WTC11 (cell line): ENCODE results near the gene PIK3C3. TPM values are rescaled to one million over a fixed set of nuclear protein-coding genes. Genes with fewer than 3 reads are reported as not detected.

Experiments used
- ATAC-seq: fragments of 200-7000 bp; cut with Tn5 transposase; 2 replicates; pipeline ENCODE4 v1.10.0; 2021; ENCODE audit warnings: mild to moderate bottlenecking, moderate library complexity
- CTCF ChIA-PET: fragments of 300-600 bp; sonication (Branson Sonifier 250); formaldehyde crosslinking; loops from one replicate; lab custom pipeline; 2021; ENCODE audit warnings: antibody characterized with exemption; lab: Charles Lee
- POLR2A ChIA-PET: fragments of 350-600 bp; sonication (Branson Sonifier 250); formaldehyde crosslinking; loops from one replicate; lab custom pipeline; 2021; ENCODE audit warnings: antibody characterized with exemption; lab: Charles Lee
- DNase-seq: peaks from one replicate; pipeline ENCODE4 v3.0.0; 2021; ENCODE audit warnings: low spot score
- H3K27ac Mint-ChIP-seq: 2 replicates; pipeline ENCODE4 v1.8.0; 2021; ENCODE audit warnings: mixed read lengths
- H3K27me3 Mint-ChIP-seq: 2 replicates; pipeline ENCODE4 v1.8.0; 2021; ENCODE audit warnings: low read depth, mild to moderate bottlenecking, moderate library complexity, mixed read lengths
- H3K36me3 Mint-ChIP-seq: 2 replicates; pipeline ENCODE4 v1.8.0; 2021; ENCODE audit warnings: mixed read lengths
- H3K4me1 Mint-ChIP-seq: 2 replicates; pipeline ENCODE4 v1.8.0; 2022; ENCODE audit warnings: mixed read lengths
- H3K4me3 Mint-ChIP-seq: 2 replicates; pipeline ENCODE4 v1.8.0; 2021; ENCODE audit warnings: mild to moderate bottlenecking, moderate library complexity, mixed read lengths
- H3K9me3 Mint-ChIP-seq: 2 replicates; pipeline ENCODE4 v1.8.0; 2021; ENCODE audit warnings: mixed read lengths
- ELF4 ChIP-seq: sonication (generic); formaldehyde crosslinking; IDR thresholded peaks from 2 replicates; pipeline ENCODE4 v1.8.1; 2022; ENCODE audit warnings: low read depth, mild to moderate bottlenecking, moderate library complexity, missing genetic modification reagents
- JAZF1 ChIP-seq: fragments of 250-450 bp; sonication (Bioruptor Pico); IDR thresholded peaks from 2 replicates; pipeline ENCODE4 v1.9.0; 2021; ENCODE audit warnings: moderate library complexity, mild to moderate bottlenecking, inconsistent platforms
- MXD4 ChIP-seq: fragments of 250-450 bp; sonication (Bioruptor Pico); IDR thresholded peaks from 2 replicates; pipeline ENCODE4 v1.8.0; 2021; ENCODE audit warnings: mild to moderate bottlenecking, moderate library complexity, borderline replicate concordance
- MYBL2 ChIP-seq: sonication (generic); formaldehyde crosslinking; IDR thresholded peaks from 2 replicates; pipeline ENCODE4 v1.8.1; 2023; ENCODE audit warnings: mild to moderate bottlenecking, moderate library complexity, missing genetic modification reagents
- OVOL2 ChIP-seq: fragments of 250-450 bp; sonication (Bioruptor Pico); IDR thresholded peaks from 2 replicates; pipeline ENCODE4 v1.9.0; 2021; ENCODE audit warnings: mild to moderate bottlenecking, borderline replicate concordance
- ZNF121 ChIP-seq: sonication (generic); formaldehyde crosslinking; IDR thresholded peaks from 2 replicates; pipeline ENCODE4 v1.8.0; 2023; ENCODE audit warnings: missing genetic modification reagents
- ZNF219 ChIP-seq: sonication (generic); formaldehyde crosslinking; IDR thresholded peaks from 2 replicates; pipeline ENCODE4 v1.8.0; 2023; ENCODE audit warnings: missing genetic modification reagents, mild to moderate bottlenecking, borderline replicate concordance
- ZNF396 ChIP-seq: fragments of 250-450 bp; sonication (Bioruptor Pico); IDR thresholded peaks from 2 replicates; pipeline ENCODE4 v1.8.0; 2021; ENCODE audit warnings: mild to moderate bottlenecking, moderate library complexity, borderline replicate concordance
- total RNA-seq: library from RNA; stranded (reverse); gene quantifications from 3 replicates; pipeline ENCODE4 v1.2.3, GENCODE V29; 2021
- TF ChIP-seq, protein P1 (sequence below): sonication (generic); formaldehyde crosslinking; IDR thresholded peaks from 2 replicates; pipeline ENCODE4 v1.8.0; 2023; ENCODE audit warnings: mild to moderate bottlenecking, missing genetic modification reagents
- TF ChIP-seq, protein P2 (sequence below): sonication (generic); formaldehyde crosslinking; conservative IDR thresholded peaks from 2 replicates; pipeline ENCODE4 v1.8.1; 2023; ENCODE audit warnings: mild to moderate bottlenecking, low read depth, missing genetic modification reagents, moderate library complexity
- TF ChIP-seq, protein P3 (sequence below): sonication (generic); formaldehyde crosslinking; IDR thresholded peaks from 2 replicates; pipeline ENCODE4 v1.8.0; 2023; ENCODE audit warnings: missing genetic modification reagents
- TF ChIP-seq, protein P4 (sequence below): fragments of 200-600 bp; IDR thresholded peaks from 2 replicates; pipeline ENCODE4 v1.8.0; 2022; ENCODE audit warnings: antibody characterized with exemption
- TF ChIP-seq, protein P5 (sequence below): sonication (generic); formaldehyde crosslinking; IDR thresholded peaks from 2 replicates; pipeline ENCODE4 v1.8.0; 2022; ENCODE audit warnings: missing genetic modification reagents
- TF ChIP-seq, protein P6 (sequence below): sonication (generic); formaldehyde crosslinking; IDR thresholded peaks from 2 replicates; pipeline ENCODE4 v1.8.1; 2022; ENCODE audit warnings: mild to moderate bottlenecking, moderate library complexity, missing genetic modification reagents
- TF ChIP-seq, protein P7 (sequence below): sonication (generic); formaldehyde crosslinking; IDR thresholded peaks from 2 replicates; pipeline ENCODE4 v1.8.1; 2023; ENCODE audit warnings: mild to moderate bottlenecking, missing genetic modification reagents
- TF ChIP-seq, protein P8 (sequence below): sonication (generic); formaldehyde crosslinking; IDR thresholded peaks from 2 replicates; pipeline ENCODE4 v1.8.0; 2022; ENCODE audit warnings: mild to moderate bottlenecking, missing genetic modification reagents

The PIK3C3 gene
- total RNA-seq, 1 experiment from 2014 or later, result 40.4 TPM

DNA sequence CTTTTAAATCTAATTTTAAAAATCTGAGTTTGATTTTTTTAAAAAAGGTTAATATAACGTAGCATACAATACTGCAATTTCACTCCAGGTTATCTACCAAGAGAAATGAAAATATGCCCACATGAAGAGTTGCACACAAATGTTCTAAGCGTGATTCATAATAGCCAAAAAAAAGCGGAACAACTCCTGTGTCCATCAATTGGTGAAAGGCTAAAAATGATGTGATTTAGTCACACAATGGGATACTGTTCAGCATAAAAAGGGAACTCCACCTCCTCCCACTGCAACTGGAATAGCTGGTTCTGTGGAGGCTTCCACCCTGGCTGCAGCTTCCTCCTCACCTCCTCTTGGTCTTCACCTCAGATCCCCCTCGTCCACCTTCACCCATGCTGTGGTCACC lies 132.8 kb downstream of the PIK3C3 start:
- no peak for ATAC-seq
- CTCF ChIA-PET, result no interaction called here

DNA sequence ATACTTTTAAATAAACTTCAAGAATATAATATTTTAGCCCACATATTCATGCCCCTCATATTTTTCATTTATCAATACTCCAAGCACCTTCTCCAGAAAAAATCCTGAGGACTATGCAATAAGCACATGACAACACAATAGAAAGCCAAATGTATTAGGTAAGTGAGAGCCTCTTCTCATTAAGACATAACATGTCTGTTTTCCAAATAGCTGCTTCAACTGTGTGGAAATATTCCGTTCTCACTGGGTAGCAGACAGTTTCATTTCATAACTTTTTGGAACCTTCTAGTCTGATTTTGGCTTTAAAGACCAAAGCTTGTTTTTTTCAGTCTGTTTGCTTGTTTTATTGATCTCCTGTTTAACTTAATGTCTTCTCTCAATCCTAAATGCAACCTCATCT lies 137.8 kb downstream of the PIK3C3 start:
- Mint-ChIP-seq H3K4me3 (no peak overlapping the region), H3K27me3 (no peaks in the 10 kb centered on the region), H3K4me1 (peaks cover 3% of the 10 kb centered on the region; the same call in 1 of the 2 replicates), H3K36me3 (no peaks in the 10 kb centered on the region; the same call in 1 of the 2 replicates), H3K9me3 (no peaks in the 10 kb centered on the region), H3K27ac (no peak overlapping the region)
- ATAC-seq, result no peak
- ChIA-PET POLR2A (no interaction called here), CTCF (no interaction called here)
- TF ChIP-seq, protein P1, sequence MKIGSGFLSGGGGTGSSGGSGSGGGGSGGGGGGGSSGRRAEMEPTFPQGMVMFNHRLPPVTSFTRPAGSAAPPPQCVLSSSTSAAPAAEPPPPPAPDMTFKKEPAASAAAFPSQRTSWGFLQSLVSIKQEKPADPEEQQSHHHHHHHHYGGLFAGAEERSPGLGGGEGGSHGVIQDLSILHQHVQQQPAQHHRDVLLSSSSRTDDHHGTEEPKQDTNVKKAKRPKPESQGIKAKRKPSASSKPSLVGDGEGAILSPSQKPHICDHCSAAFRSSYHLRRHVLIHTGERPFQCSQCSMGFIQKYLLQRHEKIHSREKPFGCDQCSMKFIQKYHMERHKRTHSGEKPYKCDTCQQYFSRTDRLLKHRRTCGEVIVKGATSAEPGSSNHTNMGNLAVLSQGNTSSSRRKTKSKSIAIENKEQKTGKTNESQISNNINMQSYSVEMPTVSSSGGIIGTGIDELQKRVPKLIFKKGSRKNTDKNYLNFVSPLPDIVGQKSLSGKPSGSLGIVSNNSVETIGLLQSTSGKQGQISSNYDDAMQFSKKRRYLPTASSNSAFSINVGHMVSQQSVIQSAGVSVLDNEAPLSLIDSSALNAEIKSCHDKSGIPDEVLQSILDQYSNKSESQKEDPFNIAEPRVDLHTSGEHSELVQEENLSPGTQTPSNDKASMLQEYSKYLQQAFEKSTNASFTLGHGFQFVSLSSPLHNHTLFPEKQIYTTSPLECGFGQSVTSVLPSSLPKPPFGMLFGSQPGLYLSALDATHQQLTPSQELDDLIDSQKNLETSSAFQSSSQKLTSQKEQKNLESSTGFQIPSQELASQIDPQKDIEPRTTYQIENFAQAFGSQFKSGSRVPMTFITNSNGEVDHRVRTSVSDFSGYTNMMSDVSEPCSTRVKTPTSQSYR (CRISPR knock-in tag), result no peak
- TF ChIP-seq ZNF396 (no peak), ZNF219 (CRISPR knock-in tag) (no peak), OVOL2 (CRISPR knock-in tag) (no peak), ZNF121 (CRISPR knock-in tag) (no peak), MYBL2 (no peak), JAZF1 (no peak)
- TF ChIP-seq, protein P2, sequence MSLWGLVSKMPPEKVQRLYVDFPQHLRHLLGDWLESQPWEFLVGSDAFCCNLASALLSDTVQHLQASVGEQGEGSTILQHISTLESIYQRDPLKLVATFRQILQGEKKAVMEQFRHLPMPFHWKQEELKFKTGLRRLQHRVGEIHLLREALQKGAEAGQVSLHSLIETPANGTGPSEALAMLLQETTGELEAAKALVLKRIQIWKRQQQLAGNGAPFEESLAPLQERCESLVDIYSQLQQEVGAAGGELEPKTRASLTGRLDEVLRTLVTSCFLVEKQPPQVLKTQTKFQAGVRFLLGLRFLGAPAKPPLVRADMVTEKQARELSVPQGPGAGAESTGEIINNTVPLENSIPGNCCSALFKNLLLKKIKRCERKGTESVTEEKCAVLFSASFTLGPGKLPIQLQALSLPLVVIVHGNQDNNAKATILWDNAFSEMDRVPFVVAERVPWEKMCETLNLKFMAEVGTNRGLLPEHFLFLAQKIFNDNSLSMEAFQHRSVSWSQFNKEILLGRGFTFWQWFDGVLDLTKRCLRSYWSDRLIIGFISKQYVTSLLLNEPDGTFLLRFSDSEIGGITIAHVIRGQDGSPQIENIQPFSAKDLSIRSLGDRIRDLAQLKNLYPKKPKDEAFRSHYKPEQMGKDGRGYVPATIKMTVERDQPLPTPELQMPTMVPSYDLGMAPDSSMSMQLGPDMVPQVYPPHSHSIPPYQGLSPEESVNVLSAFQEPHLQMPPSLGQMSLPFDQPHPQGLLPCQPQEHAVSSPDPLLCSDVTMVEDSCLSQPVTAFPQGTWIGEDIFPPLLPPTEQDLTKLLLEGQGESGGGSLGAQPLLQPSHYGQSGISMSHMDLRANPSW (CRISPR knock-in tag), result no peak
- TF ChIP-seq, protein P3, sequence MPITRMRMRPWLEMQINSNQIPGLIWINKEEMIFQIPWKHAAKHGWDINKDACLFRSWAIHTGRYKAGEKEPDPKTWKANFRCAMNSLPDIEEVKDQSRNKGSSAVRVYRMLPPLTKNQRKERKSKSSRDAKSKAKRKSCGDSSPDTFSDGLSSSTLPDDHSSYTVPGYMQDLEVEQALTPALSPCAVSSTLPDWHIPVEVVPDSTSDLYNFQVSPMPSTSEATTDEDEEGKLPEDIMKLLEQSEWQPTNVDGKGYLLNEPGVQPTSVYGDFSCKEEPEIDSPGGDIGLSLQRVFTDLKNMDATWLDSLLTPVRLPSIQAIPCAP (CRISPR knock-in tag), result no peak
- TF ChIP-seq, protein P4, sequence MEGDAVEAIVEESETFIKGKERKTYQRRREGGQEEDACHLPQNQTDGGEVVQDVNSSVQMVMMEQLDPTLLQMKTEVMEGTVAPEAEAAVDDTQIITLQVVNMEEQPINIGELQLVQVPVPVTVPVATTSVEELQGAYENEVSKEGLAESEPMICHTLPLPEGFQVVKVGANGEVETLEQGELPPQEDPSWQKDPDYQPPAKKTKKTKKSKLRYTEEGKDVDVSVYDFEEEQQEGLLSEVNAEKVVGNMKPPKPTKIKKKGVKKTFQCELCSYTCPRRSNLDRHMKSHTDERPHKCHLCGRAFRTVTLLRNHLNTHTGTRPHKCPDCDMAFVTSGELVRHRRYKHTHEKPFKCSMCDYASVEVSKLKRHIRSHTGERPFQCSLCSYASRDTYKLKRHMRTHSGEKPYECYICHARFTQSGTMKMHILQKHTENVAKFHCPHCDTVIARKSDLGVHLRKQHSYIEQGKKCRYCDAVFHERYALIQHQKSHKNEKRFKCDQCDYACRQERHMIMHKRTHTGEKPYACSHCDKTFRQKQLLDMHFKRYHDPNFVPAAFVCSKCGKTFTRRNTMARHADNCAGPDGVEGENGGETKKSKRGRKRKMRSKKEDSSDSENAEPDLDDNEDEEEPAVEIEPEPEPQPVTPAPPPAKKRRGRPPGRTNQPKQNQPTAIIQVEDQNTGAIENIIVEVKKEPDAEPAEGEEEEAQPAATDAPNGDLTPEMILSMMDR, result no peak
- TF ChIP-seq, protein P5, sequence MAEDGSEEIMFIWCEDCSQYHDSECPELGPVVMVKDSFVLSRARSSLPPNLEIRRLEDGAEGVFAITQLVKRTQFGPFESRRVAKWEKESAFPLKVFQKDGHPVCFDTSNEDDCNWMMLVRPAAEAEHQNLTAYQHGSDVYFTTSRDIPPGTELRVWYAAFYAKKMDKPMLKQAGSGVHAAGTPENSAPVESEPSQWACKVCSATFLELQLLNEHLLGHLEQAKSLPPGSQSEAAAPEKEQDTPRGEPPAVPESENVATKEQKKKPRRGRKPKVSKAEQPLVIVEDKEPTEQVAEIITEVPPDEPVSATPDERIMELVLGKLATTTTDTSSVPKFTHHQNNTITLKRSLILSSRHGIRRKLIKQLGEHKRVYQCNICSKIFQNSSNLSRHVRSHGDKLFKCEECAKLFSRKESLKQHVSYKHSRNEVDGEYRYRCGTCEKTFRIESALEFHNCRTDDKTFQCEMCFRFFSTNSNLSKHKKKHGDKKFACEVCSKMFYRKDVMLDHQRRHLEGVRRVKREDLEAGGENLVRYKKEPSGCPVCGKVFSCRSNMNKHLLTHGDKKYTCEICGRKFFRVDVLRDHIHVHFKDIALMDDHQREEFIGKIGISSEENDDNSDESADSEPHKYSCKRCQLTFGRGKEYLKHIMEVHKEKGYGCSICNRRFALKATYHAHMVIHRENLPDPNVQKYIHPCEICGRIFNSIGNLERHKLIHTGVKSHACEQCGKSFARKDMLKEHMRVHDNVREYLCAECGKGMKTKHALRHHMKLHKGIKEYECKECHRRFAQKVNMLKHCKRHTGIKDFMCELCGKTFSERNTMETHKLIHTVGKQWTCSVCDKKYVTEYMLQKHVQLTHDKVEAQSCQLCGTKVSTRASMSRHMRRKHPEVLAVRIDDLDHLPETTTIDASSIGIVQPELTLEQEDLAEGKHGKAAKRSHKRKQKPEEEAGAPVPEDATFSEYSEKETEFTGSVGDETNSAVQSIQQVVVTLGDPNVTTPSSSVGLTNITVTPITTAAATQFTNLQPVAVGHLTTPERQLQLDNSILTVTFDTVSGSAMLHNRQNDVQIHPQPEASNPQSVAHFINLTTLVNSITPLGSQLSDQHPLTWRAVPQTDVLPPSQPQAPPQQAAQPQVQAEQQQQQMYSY (CRISPR knock-in tag), result no peak
- no peak for DNase-seq

More for the DNA sequence above, 132.8 kb downstream of the PIK3C3 start:
- TF ChIP-seq MXD4 (CRISPR knock-in tag), result no peak
- TF ChIP-seq, protein P6, sequence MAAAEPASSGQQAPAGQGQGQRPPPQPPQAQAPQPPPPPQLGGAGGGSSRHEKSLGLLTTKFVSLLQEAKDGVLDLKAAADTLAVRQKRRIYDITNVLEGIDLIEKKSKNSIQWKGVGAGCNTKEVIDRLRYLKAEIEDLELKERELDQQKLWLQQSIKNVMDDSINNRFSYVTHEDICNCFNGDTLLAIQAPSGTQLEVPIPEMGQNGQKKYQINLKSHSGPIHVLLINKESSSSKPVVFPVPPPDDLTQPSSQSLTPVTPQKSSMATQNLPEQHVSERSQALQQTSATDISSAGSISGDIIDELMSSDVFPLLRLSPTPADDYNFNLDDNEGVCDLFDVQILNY (CRISPR knock-in tag), result no peak
- TF ChIP-seq, protein P7, sequence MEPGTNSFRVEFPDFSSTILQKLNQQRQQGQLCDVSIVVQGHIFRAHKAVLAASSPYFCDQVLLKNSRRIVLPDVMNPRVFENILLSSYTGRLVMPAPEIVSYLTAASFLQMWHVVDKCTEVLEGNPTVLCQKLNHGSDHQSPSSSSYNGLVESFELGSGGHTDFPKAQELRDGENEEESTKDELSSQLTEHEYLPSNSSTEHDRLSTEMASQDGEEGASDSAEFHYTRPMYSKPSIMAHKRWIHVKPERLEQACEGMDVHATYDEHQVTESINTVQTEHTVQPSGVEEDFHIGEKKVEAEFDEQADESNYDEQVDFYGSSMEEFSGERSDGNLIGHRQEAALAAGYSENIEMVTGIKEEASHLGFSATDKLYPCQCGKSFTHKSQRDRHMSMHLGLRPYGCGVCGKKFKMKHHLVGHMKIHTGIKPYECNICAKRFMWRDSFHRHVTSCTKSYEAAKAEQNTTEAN (CRISPR knock-in tag), result no peak
- TF ChIP-seq, protein P8, sequence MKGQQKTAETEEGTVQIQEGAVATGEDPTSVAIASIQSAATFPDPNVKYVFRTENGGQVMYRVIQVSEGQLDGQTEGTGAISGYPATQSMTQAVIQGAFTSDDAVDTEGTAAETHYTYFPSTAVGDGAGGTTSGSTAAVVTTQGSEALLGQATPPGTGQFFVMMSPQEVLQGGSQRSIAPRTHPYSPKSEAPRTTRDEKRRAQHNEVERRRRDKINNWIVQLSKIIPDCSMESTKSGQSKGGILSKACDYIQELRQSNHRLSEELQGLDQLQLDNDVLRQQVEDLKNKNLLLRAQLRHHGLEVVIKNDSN, result no peak
- no peak for TF ChIP-seq ELF4 (CRISPR knock-in tag)
- TF ChIP-seq, protein P3 (CRISPR knock-in tag), result no peak
- H3K36me3 Mint-ChIP-seq, result no peaks in the 10 kb centered on the region; the same call in none of the 2 replicates
- peaks cover 4% of the 10 kb centered on the region for H3K9me3 Mint-ChIP-seq
- no peaks in the 10 kb centered on the region for H3K27me3 Mint-ChIP-seq
- peaks cover 3% of the 10 kb centered on the region; the same call in 1 of the 2 replicates for H3K4me1 Mint-ChIP-seq
- H3K27ac Mint-ChIP-seq, result no peak overlapping the region
- no peak overlapping the region for H3K4me3 Mint-ChIP-seq
- no peak for DNase-seq
- POLR2A ChIA-PET, result no interaction called here
